Stimulated activated CD8-positive, alpha-beta memory T cell treated with anti-CD3 and anti-CD28 coated beads, Interleukin-12 subunit alpha, Interleukin-12 subunit beta, amount 100 ng/mL, for 4 hours (primary cell): ENCODE data around the gene TDRD12.
A peak's percentile ranks its signal among the peaks of the same experiment; 100 is the strongest.
"Not testable (repeated sequence)": the region's sequence is repeated elsewhere in the genome, so short reads cannot be mapped to it uniquely, and the experiment has no call there.

Experiments used
- DNase-seq: peaks from one replicate; pipeline ENCODE4 v3.0.0-alpha.2; 2020; ENCODE audit warnings: low read depth

The TDRD12 gene

DNA sequence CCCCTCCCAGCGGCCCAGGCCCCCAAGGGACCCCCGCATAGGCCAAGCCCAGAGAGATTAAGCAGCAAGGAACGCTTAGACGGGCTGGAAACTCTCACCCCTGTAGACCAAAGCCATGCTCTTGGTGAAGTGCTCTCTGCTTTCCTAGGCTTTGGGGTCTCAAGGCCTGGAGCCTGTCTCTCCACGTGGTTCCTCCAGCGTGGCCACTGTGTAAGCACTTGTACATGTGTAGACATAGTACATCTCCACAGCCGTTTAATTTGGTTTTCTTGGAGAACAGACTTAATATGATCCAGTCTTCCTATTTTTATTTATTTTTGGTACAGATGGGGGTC is 26.9 kb upstream of the TDRD12 start:
- no peak for DNase-seq

DNA sequence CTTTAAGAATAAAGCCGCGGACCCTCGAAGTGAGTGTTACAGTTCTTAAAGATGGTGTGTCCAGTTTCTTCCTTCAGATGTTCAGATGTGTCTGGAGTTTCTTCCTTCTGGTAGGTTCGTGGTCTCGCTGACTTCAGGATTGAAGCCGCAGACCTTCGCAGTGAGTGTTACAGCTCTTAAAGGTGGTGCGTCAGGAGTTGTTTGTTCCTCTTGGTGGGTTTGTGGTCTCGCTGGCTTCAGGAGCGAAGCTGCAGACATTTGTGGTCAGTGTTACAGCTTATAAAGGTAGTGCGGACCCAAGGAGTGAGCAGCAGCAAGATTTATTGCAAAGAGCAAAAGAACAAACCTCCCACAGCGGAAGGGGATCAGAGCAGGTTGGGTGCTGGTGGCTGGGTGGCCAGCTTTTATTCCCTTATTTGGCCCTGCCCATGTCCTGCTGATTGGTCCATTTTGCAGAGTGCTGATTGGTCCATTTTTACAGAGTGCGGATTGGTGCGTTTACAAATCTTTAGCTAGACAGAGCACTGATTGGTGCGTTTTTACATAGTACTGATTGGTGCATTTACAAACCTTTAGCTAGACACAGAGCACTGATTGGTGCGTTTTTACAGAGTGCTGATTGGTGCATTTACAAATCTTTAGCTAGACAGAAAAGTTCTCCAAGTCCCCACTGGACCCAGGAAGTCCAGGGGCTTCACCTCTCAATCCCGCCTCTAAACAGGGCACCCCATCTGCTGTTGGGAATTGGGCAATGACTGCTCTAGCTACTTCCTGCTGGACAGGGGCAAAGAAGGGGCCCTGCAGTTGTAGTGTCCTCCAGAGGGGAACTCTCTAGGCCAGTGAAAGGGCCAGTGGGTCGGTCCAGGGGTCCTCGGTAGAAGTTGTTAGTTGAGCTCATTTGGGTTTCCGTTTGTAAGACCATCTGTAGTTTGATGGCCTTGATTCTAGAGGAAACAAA is 26.1 kb upstream of the TDRD12 start:
- peak; percentile 8 for DNase-seq

DNA sequence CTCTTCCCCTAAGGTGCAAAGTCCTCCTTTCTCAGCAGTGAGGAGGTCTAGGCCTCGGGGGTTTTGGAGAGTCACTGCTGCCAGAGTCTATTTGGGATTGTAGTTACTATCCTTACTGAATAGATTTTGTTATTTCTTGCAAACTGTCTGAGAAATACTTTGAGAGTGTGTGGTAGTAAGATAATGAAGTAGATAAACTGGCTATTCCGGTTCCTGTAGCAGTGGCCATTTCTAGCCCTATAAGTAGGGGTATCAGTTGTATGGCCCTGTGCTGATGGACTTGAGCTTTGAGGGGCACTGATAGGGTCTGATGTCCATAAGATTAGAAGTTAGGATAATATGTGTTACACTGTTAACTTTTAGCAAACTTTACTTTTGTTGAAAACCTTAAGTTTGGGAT is 25.3 kb upstream of the TDRD12 start:
- DNase-seq: not testable (repeated sequence)

DNA sequence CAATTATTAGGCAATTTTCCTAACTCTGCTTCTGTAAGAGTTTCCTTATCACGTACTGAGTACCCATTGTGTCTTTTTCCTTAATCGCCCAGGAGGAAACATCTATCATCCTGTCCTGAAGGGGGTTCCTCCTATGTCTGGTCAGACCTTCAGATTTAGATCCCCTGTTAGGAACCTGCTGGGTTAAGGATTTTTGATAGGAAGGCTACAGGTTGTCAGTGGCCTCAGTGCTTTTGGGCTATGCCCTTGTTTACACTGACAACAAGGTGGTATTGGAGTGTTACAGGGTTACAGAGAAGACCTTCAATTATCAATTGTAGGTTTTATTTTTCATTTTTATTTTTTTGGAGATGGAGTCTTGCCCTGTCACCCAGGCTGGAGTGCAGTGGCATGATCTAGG is 24.7 kb upstream of the TDRD12 start:
- not testable (repeated sequence) for DNase-seq

DNA sequence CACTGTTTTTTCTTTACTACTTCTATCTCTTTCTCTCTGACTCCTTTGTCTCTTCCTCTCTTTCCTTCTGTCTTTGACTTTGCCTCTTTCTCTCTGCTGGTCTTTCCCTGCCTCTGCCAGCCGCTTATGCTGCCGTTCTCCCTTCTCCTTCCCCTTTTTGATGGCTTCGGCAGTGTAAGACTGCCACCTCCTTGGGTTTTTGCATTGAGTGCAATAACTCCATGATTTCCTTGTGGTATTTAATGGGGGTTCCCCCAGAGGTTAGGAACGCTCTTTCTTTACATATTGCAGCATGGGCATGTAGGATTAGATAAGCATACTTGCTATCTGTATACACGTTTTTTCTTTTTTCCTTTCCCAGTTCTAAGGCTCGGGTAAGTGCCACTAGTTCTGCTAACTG is 24.1 kb upstream of the TDRD12 start:
- not testable (repeated sequence) for DNase-seq

DNA sequence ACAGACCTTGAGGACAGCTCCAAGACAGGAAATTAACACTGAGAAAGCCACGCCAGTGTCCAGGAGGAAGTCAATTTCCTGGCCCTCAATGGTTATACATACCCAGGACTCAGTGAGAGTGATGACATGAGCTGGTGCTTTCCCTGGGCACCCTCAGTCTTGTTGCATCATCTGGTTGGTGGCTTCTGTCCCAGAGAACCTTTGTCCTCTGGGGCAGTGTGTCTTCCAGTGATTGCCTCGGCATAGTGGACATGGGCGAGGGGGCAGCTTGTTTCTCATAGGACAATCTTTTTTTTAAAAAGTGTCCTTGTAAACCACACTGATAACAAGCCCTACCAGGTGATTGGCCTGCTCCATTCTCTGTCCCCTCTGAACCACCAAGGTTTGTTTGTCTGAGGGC is 22.8 kb upstream of the TDRD12 start:
- DNase-seq: not testable (repeated sequence)

DNA sequence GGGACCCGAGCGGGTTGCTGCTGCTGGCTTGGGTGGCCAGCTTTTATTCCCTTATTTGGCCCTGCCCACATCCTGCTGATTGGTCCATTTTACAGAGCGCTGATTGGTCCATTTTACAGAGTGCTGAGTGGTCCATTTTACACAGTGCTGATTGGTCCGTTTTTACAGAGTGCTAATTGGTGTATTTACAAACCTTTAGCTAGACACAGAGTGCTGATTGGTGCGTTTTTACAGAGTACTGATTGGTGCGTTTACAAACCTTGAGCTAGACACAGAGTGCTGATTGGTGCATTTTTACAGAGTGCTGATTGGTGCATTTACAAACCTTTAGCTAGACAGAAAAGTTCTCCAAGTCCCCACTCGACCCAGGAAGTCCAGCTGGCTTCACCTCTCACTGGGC is 19.4 kb upstream of the TDRD12 start:
- not testable (repeated sequence) for DNase-seq

DNA sequence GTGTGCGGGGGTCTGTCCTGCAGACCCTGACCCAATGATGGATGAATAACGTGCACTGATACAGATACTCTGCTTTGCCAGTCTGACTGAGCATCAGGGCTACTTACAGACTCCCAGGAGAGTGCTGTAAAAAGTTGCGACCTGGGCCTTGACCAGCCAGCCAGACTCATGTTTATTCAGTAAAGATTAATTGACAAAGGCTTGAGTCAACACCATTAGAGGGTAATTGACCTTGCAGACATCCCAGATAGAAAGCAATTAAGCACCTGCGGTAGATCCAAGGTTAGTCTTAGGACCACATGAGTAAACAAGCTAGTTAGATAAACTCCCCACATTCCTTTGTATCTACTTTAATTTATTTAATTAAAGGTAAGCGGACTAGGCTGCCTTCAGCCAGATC is 17.6 kb upstream of the TDRD12 start:
- DNase-seq: no peak

DNA sequence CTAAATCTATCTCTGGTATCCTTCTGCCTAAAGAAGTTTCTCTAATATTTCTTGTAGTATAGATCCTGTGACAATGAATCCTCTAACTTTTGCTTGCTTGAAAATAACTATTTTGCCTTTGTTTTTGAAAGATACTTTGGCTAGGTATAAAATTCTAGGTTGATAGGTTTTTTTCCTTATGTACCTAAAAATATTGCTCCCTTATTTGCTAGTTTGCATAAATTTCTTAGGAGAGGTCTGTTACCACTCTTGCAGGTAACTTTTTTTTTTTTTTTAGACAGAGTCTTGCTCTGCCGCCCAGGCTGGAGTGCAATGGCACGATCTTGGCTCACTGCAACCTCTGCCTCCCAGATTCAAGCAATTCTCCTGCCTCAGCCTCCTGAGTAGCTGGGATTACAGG is 15.6 kb upstream of the TDRD12 start:
- not testable (repeated sequence) for DNase-seq

DNA sequence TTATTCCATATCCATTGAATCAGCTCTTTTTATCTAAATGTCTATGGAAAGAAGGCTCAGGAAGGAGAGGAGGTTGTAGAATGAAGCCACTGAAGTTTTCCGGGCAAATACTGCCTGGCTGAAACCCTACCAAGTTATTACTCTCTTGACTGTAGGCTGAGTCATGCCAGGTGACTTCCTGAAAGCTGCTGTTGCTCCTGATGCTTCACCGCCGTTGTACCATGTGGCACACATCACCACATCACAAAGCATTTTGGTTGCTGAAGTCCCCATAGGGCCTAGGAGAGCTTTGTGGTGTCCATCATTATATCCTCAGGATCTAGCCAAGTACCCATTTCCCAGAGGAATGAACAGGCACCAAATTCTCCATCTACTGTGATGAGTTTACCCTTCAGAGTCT is 11.1 kb upstream of the TDRD12 start:
- DNase-seq: peak; percentile 17

DNA sequence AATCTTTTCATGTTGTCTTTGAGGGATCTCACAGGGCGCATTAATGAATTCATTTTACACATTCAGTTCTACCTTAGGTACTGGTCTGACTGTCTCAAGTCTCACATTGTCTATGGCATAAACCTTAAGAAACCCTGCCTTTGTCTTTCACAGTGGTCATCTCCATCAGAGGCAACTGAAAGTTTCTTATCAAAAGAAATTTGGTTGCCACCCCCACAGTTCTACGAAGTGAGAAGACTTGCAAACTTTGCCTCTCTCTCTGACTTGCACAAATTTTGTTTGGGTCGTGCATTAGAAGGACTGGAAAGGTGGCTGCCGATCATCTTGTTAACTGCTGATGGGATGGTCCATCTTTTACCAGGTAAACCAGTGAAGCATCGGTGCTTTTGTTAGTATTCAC is 10.5 kb upstream of the TDRD12 start:
- DNase-seq: no peak

DNA sequence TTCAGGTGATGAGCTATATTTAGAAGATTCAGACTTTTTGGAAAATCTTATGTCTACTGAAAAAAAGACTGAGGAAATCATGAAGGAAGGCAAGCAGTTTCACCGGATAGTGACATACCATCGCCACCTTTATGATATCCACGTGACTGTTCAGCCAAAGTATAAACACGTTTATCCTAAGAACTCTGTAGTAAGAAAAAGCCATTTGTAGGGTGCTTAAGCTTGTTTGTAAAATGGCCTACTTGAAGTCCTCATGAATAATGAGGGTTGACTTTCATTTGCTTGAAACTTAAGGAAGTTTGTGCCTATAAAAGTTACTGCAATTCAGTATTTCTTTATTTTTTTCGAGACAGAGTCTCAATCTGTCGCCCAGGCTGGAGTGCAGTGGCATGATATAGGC is 7.8 kb upstream of the TDRD12 start:
- DNase-seq: no peak

DNA sequence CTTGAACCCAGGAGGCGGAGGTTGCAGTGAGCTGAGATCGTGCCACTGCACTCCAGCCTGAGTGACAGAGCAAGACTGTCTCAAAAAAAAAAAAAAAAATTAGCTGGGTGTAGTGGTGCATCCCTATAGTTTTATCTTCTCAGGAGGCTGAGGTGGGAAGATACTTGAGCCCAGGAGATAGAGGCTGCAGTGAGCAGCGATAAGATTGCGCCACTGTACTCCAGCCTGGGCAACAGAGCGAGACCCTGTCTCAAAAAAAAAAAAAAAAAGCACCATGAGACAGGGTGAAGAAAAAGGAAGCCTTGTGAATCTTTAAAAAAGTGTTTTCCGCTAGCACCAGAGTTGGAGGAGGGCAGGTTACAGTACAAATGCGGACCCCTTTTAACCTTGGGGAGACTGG is 3.4 kb upstream of the TDRD12 start:
- not testable (repeated sequence) for DNase-seq

DNA sequence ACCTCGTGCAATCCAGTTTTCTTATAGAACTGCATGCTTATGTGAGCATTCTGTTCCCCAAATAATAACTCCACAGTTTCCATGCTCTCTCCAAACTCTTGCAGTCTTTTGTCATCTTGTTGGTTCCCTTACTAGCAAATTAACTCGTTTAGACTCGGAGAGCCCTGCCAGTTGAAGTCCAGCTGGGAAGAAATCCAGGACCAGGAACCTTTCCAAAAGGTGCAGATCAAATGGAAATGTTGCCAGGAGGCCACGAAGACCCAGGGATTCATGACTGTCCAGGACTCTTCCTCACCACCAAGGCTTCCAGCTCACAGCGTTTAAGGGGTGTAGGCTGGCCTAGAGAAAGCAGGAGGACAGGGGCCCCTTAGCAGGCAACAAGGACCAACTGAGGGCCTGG is 2.1 kb upstream of the TDRD12 start:
- DNase-seq: no peak

DNA sequence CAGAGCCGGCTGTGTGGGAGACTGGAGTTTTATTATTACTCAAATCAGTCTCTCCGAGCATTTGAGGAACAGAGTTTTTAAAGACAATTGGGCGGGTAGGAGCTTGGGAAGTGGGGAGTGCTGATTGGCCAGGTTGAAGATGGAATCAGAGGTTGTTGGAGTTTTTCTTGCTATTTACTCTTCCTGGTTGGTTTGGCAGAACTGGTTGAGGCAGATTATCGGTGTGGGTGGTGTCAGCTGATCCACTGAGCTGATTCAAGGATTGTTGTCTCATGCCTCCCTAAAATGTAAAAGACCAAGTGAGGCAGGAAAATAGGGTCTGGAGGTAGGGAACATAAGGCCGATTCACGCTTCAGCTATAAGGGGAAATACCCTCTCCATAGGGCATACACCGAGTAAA is 1.3 kb upstream of the TDRD12 start:
- no peak for DNase-seq

DNA sequence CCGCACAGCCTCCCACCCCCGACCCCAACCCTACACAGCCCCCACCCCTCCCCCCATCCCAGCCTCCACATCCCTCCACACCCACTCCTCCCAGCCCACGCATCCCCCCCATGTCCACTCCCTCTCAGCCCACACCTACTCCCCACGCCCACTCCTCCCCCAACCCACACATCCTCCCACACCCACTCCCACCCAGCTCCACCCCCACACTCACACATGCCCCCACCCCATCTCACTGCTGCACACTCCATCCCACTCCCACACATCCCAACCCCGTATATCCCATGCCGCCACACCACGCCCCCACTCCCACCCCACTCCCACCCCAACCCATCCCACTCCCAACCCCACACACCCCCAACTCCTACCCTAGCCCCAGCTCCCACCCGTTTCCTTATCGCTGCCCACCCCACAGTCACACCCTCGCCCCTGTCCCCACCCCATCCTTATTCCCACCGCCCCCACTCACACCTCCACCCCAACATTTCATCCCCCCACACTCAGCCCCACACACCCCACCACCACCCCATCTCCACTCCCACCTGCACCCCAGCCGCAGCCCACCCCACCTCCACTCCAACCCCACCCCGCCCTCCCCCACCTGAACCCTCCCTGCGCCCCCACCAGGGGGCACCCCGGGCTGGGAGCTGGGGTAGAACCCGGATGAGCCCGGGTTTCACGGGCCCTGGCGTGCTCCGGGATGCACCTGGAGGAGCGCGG is 809 bp downstream of the TDRD12 start:
- DNase-seq: no peak

DNA sequence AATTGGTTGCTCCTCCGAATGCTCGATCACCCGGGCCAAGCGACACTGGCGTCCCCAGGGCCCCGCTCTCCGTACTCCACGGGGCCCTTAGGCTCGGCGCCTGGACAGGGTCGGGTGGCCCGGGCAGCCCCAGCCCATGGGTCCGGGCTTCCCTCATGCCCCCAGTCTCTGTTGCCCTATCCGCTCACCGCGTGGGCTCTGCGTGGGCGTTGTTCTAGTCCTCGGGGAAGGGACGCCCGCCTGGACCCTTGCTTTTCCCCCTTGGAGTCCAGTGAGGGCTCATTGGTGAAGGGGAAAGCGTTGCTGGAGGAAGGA is 1.3 kb downstream of the TDRD12 start:
- no peak for DNase-seq

DNA sequence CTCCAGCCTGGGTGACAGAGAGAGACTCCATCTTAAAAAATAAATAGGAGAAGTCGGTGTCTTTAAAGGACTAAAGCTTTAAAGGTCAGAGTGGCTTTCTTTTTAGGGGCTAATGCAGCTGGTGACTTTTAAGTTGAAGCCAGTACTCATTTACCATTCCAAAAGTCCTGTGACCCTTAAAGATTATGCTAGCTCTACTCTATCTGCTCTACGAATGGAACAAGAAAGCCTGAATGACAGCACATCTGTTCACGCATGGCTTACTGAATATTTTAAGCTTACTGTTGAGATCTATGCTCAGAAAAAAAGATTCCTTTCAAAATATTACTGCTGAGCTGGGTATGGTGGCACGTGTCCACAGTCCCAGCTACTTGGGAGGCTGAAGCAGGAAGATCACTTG is 16.4 kb downstream of the TDRD12 start:
- DNase-seq: no peak

DNA sequence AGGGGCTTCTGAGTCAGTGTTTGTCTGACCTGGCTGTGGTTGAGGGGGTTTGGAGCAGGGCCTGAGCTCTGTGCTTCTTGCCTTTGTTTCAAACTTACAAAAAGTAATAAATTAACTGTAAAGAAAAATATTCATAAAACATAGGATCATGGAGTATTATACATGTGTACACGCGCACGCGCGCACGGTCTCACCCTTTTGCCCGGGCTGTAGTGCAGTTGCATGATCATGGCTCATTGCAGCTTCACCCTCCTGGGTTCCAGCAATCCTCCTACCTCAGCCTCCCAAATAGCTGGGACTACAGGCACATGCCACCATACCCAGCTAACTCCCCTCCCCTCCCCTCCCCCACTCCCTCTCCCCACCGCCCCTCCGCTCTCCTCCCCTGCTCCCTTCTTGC is 23.5 kb downstream of the TDRD12 start:
- no peak for DNase-seq

DNA sequence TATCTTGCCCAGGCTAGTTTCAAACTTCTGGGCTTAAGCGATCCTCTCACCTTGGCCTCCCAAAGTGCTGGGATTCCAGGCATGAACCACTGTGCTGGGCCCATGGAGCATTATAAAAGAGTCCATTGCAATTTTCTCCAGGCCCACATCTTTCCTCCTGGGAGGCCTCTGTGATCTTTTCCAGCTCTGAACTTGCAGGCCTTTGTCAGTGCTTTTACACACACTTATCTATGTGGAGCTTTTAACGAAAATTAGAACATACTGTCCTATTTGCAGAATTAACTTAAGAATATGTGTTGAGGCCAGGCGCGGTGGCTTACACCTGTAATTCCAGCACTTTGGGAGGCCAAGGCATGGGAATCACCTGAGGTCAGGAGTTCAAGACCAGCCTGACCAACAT is 23.9 kb downstream of the TDRD12 start:
- DNase-seq: no peak

DNA sequence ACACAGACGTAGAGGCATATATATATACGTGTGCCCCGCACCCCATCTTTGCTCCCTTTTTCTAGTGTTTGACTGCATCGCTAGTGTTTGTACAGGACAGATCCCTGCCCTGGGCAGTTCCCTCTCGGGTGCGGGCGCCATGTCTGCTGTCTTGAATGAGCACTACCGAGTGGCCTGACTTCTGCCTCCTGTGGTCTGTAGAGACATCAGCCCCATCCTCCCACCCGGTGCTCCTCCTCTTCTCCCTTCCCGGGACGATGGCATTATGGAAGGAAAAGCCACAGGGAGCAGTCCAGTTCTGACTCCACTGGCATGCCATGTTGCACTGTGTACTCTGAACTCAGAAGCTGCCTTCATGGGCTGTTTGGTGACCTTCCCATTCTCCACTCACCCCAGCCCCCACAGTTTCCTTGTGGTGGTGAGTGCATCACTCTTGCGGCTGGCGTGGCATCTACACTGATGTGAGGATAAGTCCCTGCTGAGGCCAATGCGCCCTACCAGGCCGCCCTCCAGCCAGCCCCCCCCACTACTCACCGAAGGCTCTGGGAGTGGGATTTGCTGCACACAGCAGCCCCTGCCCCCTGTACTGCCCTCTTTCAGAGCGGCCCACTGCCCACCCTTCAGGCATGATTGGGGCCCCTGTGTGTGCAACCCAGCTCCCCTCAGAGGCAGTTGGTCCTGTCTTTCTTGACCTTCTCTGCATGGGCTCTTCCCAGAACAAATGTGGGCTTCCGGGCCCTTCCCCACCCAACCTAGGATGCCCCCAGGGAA is 25.2 kb downstream of the TDRD12 start:
- DNase-seq: no peak

DNA sequence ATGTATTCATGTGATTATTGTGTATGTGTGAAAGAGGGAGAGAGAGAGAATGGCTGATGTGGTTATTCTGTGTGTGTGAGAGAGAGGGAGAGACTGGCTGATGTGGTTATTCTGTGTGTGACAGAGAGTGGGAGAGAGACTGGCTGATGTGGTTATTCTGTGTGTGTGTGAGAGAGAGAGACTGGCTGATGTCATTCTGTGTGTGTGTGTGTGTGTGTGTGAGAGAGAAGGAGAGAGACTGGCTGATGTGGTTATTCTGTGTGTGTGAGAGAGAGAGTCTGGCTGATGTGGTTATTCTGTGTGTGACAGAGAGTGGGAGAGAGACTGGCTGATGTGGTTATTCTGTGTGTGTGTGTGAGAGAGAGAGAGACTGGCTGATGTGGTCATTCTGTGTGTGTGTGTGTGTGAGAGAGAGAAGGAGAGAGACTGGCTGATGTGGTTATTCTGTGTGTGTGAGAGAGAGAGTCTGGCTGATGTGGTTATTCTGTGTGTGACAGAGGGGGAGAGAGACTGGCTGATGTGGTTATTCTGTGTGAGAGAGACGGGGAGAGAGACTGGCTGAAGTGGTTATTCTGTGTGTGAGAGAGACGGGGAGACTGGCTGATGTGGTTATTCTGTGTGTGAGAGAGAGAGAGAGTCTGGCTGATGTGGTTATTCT is 26.2 kb downstream of the TDRD12 start:
- DNase-seq: not testable (repeated sequence)
